GM21723 (cell line): ENCODE data around the gene ZNG1B.
"Not testable (repeated sequence)": the region's sequence is repeated elsewhere in the genome, so short reads cannot be mapped to it uniquely, and the experiment has no call there.

Source experiments
- ATAC-seq: cut with Tn5 transposase; IDR thresholded peaks from one replicate; pipeline ENCODE4 v1.9.1; 2021; ENCODE audit warnings: mild to moderate bottlenecking, moderate library complexity; ENCODE audit not compliant: unreplicated experiment

ZNG1B gene

DNA sequence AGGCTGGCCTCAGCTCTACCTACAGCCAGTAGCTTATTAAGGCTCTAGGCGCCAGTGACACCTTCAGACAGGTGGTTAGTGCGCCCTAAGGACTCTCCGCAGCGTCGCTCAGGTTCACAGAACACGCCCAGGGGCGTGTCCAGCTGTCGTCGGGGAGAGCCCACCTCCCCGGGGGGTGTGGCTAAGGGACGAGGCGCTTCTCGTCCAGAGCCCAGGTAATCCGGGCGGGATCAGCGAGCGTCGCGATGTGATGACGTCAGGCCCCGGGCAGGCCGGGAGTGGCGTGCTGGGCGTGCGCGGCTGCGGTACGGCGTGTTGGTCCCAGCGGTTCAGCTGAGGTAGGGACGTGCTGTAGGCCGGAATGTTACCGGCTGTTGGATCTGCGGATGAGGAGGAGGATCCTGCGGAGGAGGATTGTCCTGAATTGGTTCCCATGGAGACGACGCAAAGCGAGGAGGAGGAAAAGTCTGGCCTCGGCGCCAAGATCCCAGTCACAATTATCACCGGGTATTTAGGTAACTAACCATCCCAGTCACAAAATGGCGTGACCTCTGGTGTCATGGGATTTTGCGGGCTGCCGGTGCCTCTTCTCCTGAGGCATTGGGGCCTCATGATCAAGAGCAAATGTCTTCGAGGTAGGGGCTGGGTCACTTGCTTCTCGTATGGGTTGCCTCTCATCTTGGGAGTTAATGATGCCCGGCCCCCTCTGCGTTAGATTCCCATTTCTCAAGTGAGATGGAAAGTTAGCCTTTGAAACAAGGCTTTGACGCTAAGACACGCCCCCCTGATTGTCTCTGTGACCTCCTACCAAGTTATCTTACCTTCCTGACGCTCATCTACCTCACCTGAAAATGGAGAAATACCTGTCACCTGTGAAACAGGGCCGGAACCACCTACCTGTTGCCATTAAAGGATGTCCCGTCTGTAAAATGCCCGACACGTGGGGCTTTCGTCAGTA, at the start of gene ZNG1B:
ZNG1B (plus strand) TSS at position 184 of the 958 bp plus-strand sequence; CDS start at position 362, 178 bp downstream.
- ATAC-seq = not testable (repeated sequence)

DNA sequence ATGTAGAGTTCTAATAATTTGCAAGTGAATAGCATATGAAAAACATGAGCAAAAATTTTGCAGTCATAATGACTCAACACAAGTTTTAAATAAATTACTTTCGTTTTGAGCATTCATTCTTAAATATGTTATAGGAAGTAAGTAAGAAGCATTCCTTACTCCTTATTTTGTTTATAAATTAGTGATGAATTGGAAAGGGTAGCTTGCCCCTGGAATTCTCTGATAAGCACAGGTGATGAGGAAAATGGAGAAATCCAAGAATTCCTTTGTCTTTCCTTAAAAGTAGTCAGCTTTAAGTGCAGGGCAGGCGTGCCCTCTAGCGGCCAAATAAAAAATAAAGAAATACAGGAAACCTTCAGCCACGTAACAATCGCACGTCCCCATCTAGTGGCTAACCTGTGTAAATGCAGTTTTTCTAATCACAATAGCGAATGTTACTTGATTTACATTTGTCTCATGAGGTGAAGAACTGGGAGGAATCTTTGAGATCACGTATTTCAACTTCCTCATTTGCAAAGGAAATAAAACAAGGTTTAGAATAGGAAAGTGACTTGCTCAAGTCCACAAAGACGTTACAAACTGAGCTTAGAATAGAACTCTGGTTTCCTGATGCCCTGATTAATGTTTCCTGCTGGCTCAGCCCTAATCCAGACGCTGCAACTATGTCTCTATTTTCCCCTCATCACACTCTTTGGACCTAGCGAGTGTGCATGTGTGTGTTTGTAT, 47.2 kb upstream of the ZNG1B start:
- ATAC-seq = peak; percentile 94

DNA sequence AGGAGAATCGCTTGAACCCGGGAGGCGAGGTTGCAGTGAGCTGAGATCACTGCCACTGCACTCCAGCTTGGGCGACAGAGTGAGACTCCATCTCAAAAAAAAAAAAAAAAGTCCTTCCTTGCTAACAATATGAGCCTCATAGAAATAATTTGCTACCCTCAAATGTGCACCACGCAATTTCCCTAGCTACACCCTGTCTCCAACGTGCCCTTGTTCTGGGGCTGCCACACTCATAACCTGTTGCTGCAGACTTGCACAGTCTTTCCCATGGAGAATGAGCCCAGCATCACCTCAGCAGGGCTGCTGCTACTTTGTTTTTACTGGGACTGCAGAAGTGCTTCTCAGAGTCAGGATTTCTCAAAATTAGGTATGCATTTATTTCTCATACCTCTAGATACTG, 46.4 kb upstream of the ZNG1B start:
- no peak for ATAC-seq

DNA sequence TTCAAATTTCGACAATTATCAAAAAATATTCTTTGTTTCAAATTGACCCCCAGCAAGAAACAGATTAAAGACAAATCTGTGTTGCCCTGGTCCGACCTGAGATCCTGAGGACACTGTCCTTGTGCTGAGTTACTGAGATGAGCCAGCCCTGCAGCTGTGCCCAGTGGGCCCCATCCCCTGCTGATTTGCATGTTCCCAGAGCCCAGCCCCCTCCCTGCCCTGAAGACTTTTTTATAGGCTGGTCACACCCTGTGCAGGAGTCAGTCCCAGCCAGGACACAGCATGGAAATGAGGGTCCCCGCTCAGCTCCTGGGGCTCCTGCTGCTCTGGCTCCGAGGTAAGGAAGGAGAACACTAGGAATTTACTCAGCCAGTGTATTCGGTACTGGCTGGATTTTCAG, 31.4 kb upstream of the ZNG1B start:
- no peak for ATAC-seq

DNA sequence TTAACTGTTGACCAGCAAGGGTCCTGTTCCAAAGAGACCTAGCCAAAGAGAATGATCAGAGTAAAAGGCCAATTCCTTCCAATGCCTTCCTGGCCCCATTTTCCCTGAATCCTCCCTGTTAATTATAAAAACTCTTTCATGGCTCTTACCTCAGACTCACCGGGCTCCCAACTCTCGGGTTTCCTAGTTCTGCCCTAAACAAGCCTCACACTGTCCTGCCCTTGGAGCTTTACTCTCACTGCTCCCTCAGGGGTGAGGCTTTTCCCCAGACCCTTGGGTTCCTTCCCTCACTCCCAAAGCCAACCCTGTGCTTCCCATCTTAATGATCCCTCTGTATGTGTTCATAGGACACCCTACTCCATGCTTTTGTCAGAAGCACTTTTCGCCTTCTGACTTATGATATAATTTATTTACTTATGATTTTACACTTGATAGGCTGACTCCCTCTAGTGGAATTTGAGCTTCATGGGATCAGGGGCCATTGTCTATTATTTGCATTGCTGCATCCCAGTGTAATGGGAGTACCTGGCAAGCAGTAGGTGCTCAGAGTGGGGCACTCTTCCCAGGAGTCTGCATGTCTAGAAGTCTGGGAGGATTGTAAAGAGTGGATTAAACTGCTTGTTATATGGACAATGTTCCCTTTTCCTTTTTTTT, 29.9 kb upstream of the ZNG1B start:
- ATAC-seq = no peak

DNA sequence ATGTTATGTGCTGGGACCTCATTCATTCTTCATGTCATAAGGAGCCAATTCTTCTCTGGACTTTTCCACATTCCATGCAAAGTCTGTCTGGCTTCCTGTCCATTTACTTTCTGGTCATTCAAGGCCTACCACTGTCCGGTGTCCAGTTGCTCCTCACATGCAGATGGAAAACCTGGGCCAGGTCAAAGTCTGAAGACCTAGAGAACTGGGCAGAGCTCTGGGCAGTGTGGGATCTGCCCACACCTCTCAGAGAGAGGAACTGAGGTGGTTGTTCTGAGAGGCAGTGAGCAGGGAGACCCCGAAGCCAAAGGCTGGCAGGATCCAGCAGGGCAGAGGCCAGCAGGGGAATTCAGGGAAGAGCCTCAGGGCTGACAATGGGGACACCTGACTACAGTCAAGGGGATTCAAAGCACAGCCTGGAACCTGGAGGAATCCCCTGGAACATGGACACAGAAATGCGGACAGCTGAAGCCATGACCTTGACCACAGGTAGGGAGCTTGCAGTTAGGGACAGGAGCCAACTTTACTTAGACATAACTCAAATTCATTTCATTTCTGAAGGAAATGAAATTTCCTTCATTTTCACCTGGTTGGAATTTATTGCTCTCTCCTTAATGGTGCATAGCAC, 25.7 kb upstream of the ZNG1B start:
- not testable (repeated sequence) for ATAC-seq

DNA sequence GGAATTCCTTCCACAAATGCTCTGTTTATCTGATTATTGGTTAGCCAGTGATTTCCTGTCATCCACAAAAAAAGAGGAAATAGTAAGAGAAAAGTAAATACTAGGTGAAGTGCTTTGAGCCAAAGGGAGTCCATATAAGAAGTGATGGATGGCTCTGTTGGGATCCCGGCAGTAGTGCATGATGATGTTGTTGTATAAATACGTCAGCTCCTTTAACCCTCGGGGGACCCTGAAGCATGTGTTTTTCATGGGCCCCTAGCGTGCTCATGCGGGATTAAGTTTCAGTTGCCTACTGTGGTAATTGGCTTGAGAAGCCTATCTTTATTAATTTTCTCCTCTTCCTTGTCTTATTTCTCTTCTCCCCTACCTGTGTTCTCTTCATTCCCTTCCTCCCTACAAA, 24.7 kb upstream of the ZNG1B start:
- not testable (repeated sequence) for ATAC-seq

DNA sequence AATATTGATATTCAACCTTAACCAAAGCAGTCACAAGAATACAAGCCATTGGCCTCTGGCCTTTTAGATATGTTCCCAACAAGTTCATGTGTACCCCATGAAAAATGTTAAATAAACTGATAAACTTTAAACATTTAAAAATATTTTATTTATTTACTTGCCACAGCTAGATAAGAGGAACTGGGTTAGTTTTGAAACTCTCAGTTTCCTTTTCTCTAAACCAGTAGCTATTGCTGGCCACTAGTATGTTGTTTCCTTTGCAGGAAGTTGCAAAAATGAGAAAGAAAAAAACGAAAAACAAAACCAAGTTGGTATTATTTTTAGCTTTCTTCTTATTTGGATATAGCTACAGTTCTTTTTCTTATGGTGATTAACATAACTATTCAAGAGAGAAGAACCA, 5.7 kb upstream of the ZNG1B start:
- ATAC-seq = not testable (repeated sequence)

DNA sequence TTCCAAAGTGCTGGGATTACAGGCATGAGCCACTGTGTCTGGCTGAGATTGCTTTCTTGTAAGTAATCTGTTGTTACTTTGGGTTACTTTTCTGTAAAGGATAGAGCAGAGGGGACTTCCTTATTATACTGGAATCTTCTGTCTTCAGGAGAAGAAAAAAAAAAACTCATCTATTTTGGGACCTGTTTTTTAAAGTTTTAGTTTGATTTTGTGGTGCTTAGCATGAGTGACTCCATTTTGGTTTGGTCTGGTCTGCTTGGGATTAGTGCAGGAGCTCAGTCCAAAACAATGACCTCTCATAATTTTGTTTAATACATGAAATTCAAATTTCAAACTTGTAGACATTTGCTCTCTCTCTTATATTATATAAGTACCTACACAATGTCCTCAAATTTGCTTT, 4.0 kb upstream of the ZNG1B start:
- ATAC-seq = not testable (repeated sequence)

DNA sequence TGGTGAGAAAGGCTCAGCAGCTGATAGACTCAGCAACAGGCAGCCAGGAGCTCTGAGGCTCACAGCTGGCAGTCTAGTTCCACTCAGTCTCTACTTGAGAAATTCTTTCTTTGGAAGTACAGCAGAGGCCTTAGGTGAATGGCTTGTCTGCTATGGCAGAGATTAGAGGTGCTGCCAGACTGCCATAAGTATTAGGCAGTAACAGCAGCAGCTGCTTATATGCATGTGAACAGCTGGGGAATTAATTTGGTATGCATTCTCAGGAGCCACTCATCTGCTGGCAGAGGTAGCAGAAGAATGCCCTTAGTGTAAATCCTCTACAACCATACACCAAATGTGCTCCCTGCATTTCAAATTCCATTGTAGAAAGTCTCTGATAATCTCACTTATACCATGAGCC, 28.3 kb downstream of the ZNG1B start:
- ATAC-seq = not testable (repeated sequence)

DNA sequence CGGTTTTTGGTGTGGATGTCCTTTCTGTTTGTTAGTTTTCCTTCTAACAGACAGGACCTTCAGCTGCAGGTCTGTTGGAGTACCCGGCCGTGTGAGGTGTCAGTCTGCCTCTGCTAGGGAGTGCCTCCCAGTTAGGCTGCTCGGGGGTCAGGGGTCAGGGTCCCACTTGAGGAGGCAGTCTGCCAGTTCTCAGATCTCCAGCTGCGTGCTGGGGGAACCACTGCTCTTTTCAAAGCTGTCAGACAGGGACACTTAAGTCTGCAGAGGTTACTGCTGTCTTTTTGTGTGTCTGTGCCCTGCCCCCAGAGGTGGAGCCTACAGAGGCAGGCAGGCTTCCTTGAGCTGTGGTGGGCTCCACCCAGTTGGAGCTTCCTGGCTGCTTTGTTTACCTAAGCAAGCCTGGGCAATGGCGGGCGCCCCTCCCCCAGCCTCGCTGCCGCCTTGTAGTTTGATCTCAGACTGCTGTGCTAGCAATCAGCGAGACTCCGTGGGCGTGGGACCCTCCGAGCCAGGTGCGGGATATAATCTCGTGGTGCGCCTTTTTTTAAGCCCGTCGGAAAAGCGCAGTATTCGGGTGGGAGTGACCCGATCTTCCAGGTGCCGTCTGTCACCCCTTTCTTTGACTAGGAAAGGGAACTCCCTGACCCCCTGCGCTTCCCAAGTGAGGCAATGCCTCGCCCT, 39.3 kb downstream of the ZNG1B start:
- ATAC-seq = not testable (repeated sequence)

DNA sequence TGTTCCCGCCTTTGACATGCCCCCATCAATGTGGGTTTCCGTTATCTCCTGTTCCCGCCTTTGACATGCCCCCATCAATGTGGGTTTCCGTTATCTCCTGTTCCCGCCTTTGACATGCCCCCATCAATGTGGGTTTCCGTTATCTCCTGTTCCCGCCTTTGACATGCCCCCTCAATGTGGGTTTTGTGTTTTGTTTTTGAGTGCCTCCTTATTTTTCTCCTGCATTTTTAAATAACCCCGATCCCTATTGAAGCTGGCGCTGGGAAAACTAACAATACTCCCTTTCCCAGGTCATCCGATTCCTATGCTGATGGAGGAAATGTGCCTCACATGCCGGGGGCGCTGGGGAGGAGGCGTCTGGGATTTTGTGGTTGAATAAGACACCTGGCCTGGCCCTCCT, 59.0 kb downstream of the ZNG1B start:
- not testable (repeated sequence) for ATAC-seq

DNA sequence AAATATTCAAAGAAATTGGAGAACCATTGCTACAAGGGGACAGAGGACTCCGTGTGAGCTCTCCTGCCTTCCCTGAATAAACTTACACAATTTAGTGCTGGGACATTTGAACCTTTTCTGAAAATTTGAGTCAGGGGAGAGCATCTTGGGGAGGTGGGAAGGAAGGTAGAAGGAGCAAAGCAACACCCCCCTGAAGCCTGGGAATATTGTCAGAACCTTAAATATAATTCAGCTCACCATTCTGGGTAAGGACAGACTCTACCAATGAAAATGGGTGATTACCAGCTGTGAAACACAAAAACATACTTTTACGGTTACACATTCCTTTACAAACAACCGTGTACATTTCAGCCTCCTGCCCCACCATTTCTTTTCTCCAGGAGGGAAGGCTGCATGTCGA, 60.9 kb downstream of the ZNG1B start, which contains the start of gene FOXD4L1:
FOXD4L1 (plus strand) TSS at position 301 of the 400 bp plus-strand sequence. CDS start 592 bp downstream, outside the sequence.
- not testable (repeated sequence) for ATAC-seq

DNA sequence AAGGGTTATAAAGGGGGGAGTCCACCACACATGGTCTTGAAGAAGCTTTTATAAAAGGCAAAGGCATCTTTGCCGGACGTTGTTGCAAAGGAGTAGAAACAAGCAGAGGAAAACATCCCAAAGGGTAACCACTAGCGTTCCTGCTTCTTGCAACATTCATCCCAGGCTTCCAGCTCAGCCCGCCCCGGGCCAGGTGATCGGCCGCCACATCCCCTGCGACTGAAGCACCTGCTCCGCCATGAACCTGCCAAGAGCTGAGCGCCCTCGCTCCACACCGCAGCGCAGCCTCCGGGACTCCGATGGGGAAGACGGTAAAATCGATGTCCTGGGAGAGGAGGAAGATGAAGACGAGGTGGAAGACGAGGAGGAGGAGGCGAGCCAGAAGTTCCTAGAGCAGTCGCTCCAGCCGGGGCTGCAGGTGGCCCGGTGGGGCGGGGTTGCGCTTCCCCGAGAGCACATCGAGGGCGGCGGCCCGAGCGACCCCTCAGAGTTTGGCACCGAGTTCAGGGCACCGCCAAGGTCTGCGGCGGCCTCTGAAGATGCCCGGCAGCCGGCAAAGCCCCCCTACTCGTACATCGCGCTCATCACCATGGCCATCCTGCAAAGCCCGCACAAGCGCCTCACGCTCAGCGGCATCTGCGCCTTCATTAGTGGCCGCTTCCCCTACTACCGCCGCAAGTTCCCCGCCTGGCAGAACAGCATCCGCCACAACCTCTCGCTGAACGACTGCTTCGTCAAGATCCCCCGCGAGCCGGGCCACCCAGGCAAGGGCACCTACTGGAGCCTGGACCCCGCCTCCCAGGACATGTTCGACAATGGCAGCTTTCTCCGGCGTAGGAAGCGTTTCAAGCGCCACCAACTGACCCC, 61.8 kb downstream of the ZNG1B start:
- not testable (repeated sequence) for ATAC-seq

DNA sequence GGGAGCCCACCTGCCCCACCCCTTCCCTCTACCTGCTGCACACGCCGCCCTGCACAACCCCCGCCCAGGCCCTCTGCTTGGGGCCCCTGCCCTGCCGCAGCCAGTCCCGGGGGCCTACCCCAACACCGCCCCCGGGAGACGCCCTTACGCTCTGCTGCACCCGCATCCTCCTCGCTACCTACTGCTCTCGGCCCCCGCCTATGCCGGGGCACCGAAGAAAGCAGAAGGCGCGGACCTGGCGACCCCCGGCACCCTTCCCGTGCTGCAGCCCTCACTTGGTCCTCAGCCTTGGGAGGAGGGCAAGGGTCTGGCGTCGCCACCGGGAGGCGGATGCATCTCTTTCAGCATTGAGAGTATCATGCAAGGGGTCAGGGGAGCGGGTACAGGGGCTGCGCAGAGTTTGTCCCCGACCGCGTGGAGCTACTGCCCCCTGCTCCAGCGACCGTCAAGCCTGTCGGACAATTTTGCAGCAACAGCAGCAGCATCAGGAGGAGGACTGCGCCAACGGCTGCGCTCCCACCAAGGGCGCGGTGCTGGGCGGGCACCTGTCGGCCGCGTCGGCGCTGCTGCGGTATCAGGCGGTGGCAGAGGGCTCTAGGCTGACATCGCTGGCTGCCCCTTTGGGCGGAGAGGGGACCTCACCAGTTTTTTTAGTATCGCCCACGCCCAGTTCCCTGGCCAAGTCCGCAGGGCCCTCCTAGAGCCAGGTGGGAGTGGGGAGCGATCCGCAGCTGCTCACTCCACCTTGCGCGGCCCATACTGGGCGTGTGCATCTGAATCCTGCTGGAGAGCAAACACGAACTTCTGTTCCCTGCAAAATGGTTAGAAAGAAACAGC, 62.6 kb downstream of the ZNG1B start:
- not testable (repeated sequence) for ATAC-seq

DNA sequence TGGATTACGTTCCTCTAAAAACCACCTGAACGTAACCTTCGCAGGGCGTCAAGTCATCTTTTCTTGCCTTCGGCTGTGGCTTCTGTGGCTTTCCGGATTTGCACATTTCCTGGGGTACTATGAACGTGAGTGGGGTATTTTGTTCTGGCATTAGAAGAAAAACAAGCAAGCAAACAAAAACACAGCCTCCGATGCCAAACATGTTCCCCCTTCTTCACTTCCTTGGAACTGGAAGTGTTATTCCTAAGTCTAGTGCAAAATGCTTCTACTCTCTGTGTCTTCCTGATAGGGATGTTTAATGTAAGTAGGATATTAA, 63.2 kb downstream of the ZNG1B start:
- ATAC-seq = not testable (repeated sequence)

DNA sequence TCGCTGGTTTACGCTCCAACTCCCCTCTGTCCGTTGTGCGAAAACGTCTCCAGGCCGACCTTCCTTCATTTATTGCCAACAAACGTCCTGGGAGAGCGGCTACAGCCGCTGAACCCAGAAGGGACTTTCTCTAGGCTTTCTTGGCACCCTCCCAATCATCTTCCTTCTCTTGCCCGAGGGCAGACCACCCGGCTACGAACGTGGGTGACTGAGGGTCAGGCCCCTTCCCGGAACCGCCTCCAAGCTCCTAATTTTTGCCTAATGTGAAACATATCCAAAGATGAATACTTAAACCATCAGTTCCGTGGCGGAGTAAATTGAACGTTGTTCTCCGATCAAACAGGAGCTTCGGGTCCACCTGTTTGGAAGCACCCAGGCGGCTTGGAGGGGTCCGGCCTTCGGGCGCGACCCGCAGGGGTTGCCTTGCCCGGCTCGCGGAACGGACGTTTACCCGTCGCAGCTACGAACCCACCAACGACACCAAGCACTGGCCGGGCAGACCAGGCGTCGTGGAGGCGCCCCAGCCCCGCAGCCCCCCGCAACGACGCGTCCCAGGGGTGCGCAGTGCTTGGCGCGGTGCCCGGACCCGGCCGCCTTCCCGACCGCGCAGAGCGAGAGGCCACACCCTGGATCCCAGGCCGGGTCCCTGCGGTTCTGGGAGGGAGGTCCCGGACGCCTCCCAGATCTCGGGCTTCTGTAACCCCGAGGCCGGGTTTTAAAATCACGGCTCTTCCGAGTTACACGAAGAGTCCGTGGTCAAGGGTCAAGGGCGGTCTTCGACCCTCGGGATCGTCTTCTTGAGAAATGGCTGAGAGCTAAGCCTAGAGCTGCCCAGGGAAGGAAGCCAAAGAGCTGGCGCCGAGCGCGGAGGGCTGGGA, 65.0 kb downstream of the ZNG1B start:
- ATAC-seq = peak; percentile 23
